HL-60 (cell line): ENCODE measurements around the gene HDGFL3.
"Not testable (repeated sequence)": the region's sequence is repeated elsewhere in the genome, so short reads cannot be mapped to it uniquely, and the experiment has no call there.

Experiments used
- DNase-seq, 2 experiments: peaks; one replicate each; pipeline ENCODE4 v3.0.0-alpha.2; 2010 to 2020; ENCODE audit warnings: low read depth in 1 of 2, low spot score in 1 of 2
- H3K27ac ChIP-seq: fragments of 250-450 bp; sonication (Bioruptor Pico); replicated peaks from 2 replicates; pipeline ENCODE4 v1.5.1; 2020; ENCODE audit warnings: mild to moderate bottlenecking, moderate library complexity
- H3K27me3 ChIP-seq: fragments of 250-450 bp; sonication (Bioruptor Pico); 2 replicates; pipeline ENCODE4 v1.5.1; 2021; ENCODE audit warnings: mild to moderate bottlenecking, moderate library complexity; ENCODE audit not compliant: insufficient read depth, poor library complexity, severe bottlenecking
- H3K4me3 ChIP-seq: replicated peaks from 2 replicates; pipeline ENCODE4 v1.5.1; 2011; ENCODE audit warnings: mild to moderate bottlenecking, control low read depth, low read length; ENCODE audit not compliant: insufficient read depth
- GABPA ChIP-seq: IDR thresholded peaks from 2 replicates; pipeline ENCODE4 v1.6.1; 2012; ENCODE audit warnings: low read depth
- POLR2AphosphoS5 ChIP-seq: IDR thresholded peaks from 2 replicates; pipeline ENCODE4 v1.6.1; 2012; ENCODE audit warnings: low read depth
- SPI1 ChIP-seq: IDR thresholded peaks from 2 replicates; pipeline ENCODE4 v1.6.1; 2012; ENCODE audit warnings: low read depth, mild to moderate bottlenecking, borderline replicate concordance
- TF ChIP-seq, protein P1 (sequence below): IDR thresholded peaks from 2 replicates; pipeline ENCODE4 v1.6.1; 2012; ENCODE audit warnings: low read depth; ENCODE audit not compliant: insufficient replicate concordance
- TF ChIP-seq, protein P2 (sequence below): IDR thresholded peaks from one replicate; pipeline ENCODE4 v1.5.1; 2011; ENCODE audit warnings: low read length, control low read depth, inconsistent platforms; ENCODE audit not compliant: insufficient read depth

The HDGFL3 gene

DNA sequence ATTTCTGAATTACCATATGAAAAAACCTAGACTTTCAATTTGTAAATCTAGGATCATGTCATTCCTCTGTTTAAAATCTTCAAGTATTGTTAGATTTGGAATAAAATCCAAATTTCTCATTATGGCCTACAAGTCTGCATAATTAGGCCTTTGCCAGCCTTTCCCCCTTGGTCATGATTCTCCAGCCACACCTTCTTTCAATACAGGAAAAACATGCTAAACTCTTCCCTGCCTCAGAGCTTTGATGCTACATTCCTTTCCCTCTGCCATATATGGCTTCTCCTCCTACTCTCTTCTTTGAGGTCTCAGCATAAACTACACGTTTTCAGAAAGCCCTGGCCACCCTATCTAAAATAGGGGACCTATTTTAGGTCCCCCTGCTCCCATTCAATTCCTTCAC, 51.7 kb downstream of the HDGFL3 start:
- DNase-seq: no peak
- H3K27me3 ChIP-seq: no peaks in the 10 kb centered on the region
- TF ChIP-seq, protein P1, sequence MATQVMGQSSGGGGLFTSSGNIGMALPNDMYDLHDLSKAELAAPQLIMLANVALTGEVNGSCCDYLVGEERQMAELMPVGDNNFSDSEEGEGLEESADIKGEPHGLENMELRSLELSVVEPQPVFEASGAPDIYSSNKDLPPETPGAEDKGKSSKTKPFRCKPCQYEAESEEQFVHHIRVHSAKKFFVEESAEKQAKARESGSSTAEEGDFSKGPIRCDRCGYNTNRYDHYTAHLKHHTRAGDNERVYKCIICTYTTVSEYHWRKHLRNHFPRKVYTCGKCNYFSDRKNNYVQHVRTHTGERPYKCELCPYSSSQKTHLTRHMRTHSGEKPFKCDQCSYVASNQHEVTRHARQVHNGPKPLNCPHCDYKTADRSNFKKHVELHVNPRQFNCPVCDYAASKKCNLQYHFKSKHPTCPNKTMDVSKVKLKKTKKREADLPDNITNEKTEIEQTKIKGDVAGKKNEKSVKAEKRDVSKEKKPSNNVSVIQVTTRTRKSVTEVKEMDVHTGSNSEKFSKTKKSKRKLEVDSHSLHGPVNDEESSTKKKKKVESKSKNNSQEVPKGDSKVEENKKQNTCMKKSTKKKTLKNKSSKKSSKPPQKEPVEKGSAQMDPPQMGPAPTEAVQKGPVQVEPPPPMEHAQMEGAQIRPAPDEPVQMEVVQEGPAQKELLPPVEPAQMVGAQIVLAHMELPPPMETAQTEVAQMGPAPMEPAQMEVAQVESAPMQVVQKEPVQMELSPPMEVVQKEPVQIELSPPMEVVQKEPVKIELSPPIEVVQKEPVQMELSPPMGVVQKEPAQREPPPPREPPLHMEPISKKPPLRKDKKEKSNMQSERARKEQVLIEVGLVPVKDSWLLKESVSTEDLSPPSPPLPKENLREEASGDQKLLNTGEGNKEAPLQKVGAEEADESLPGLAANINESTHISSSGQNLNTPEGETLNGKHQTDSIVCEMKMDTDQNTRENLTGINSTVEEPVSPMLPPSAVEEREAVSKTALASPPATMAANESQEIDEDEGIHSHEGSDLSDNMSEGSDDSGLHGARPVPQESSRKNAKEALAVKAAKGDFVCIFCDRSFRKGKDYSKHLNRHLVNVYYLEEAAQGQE: no peak
- TF ChIP-seq POLR2AphosphoS5: no peak
- TF ChIP-seq SPI1: no peak
- TF ChIP-seq, protein P2, sequence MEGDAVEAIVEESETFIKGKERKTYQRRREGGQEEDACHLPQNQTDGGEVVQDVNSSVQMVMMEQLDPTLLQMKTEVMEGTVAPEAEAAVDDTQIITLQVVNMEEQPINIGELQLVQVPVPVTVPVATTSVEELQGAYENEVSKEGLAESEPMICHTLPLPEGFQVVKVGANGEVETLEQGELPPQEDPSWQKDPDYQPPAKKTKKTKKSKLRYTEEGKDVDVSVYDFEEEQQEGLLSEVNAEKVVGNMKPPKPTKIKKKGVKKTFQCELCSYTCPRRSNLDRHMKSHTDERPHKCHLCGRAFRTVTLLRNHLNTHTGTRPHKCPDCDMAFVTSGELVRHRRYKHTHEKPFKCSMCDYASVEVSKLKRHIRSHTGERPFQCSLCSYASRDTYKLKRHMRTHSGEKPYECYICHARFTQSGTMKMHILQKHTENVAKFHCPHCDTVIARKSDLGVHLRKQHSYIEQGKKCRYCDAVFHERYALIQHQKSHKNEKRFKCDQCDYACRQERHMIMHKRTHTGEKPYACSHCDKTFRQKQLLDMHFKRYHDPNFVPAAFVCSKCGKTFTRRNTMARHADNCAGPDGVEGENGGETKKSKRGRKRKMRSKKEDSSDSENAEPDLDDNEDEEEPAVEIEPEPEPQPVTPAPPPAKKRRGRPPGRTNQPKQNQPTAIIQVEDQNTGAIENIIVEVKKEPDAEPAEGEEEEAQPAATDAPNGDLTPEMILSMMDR: no peak
- TF ChIP-seq GABPA: no peak
- no peak overlapping the region for H3K4me3 ChIP-seq
- H3K27ac ChIP-seq: no peak overlapping the region

DNA sequence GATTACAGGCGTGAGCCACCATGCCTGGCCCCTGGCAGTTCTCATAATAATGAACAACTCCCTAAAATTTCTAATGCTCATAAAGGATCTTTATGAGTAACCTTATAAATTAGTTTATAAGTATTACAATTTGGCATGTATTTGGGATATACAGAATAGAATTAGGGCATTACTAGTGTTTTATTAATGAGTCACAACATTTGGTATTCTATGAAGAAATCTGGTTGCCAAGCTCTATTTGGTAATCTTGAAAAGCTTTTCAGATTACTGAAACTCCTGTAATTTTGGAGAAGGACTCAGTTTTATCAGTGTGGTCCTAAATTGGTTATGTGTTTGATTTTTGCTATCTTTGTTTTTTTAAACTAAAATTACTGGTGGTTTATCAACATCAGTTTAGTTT, 54.3 kb downstream of the HDGFL3 start:
- no peak for TF ChIP-seq POLR2AphosphoS5
- TF ChIP-seq GABPA: no peak
- TF ChIP-seq SPI1: no peak
- TF ChIP-seq, protein P1: no peak
- TF ChIP-seq, protein P2: no peak
- H3K27ac ChIP-seq: no peak overlapping the region
- H3K4me3 ChIP-seq: no peak overlapping the region
- H3K27me3 ChIP-seq: no peaks in the 10 kb centered on the region
- no peak for DNase-seq

DNA sequence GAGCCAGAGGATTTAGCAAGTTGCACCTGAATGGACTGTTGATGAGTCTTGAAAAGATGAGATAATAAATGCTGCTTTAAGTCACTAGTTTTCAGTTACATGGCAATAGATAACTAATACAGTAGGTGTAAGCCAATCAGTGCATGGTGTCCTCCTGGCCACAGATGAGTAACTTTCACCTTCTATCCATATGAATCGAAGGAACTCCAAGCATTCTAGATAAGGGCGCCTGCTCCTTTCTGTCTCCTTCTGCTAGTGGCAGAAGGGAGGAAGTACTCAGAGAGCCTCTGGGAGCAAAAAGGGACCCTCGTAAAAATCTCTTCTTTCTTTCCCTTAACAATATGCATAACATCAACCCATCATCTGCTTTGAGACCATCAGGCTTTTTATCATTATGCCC, 62.9 kb downstream of the HDGFL3 start:
- Histone ChIP-seq H3K27me3 (no peaks in the 10 kb centered on the region), H3K4me3 (no peak overlapping the region), H3K27ac (no peak overlapping the region)
- no peak for DNase-seq
- TF ChIP-seq SPI1: no peak
- no peak for TF ChIP-seq GABPA
- TF ChIP-seq, protein P1: no peak
- no peak for TF ChIP-seq POLR2AphosphoS5
- TF ChIP-seq, protein P2: no peak

DNA sequence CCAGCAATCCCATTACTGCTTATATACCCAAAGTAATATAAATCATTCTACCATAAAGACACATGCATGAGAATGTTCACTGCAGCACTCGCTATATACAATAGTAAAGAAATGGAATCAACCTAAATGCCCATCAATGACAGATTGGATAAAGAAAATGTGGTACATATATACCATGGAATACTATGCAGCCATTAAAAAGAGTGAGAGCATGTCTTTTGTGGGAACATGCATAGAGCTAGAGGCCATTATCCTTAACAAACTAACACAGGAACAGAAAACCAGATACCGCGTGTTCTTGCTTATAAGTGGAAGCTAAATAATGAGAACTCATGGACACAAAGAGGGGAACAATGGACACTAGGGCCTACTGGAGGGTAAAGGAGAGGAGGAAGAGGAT, 65.5 kb downstream of the HDGFL3 start:
- H3K4me3 ChIP-seq, DNase-seq, H3K27ac ChIP-seq, H3K27me3 ChIP-seq: not testable (repeated sequence)
